ENCODE measurements around the gene SPATA46. TPM values are rescaled to one million over a fixed set of nuclear protein-coding genes. Genes with fewer than 3 reads are reported as not detected.

The SPATA46 gene
- total and polyA plus RNA-seq, 2 of the 8 experiments (the other 6 are each of a cell fraction or from before 2014, with no cell fraction given): not detected

- TF ChIP-seq RXRA (IDR thresholded peaks at IDR 0.05; ENCODE audit: insufficient read depth, low read depth, low read length) (no peak), SUZ12 (IDR thresholded peaks at IDR 0.05; ENCODE audit: low read length) (no peak)
Measured at GRCh38 chr1:162397039-162397448, 20.4 kb upstream of the SPATA46 start (continued).
